SK-N-SH (cell line): ENCODE data around the gene AMMECR1. TPM values are rescaled to one million over a fixed set of nuclear protein-coding genes. Genes with fewer than 3 reads are reported as not detected.

Experiments used
- CTCF ChIA-PET: fragments of 300-600, 350-600 bp; formaldehyde crosslinking; extraction: SDS; loops from one replicate; lab custom pipeline; 2021; lab: Yijun Ruan, JAX
- POLR2A ChIA-PET: fragments of 350-600 bp; sonication (Branson Sonifier 250); formaldehyde crosslinking; extraction: SDS; loops from one replicate; lab custom pipeline; 2020; ENCODE audit warnings: antibody characterized with exemption, inconsistent platforms; lab: Yijun Ruan, JAX
- DNase-seq: peaks from one replicate; pipeline ENCODE4 v3.0.0; 2012
- H2AFZ ChIP-seq: fragments of 200-600 bp; sonication (generic); 2 replicates; pipeline ENCODE4 v1.8.1; 2016; ENCODE audit warnings: antibody characterized with exemption, mild to moderate bottlenecking, low read depth
- H3F3A ChIP-seq: fragments of 200-600 bp; sonication (generic); replicated peaks from 2 replicates; pipeline ENCODE3; 2016; ENCODE audit warnings: antibody characterized with exemption, mild to moderate bottlenecking; ENCODE audit not compliant: insufficient read depth
- H3K27ac ChIP-seq, 2 experiments: fragments of 200-500 bp in 1 of 2; fragments of 200-600 bp in 1 of 2; sonication (Bioruptor generic) in 1 of 2; sonication (generic), shearing (Covaris generic) in 1 of 2; 2 replicates each; pipeline versions ENCODE4 v1.5.1 to v1.6.1; 2014 to 2016; ENCODE audit warnings: low read depth in 2 of 2, inconsistent platforms in 1 of 2, low read length in 1 of 2, mild to moderate bottlenecking in 1 of 2, mixed read lengths in 1 of 2
- H3K27me3 ChIP-seq: fragments of 200-600 bp; sonication (generic), shearing (Covaris generic); 2 replicates; pipeline ENCODE4 v1.6.1; 2016; ENCODE audit warnings: mixed run types; ENCODE audit not compliant: insufficient read depth
- H3K36me3 ChIP-seq, 2 experiments: fragments of 200-500 bp in 1 of 2; fragments of 200-600 bp in 1 of 2; sonication (Bioruptor generic) in 1 of 2; sonication (generic) in 1 of 2; replicated peaks in 1 of 2; 2 replicates each; pipeline versions ENCODE3 to v1.5.1; 2014 to 2016; ENCODE audit warnings: low read length in 1 of 2, mild to moderate bottlenecking in 1 of 2; ENCODE audit not compliant: insufficient read depth in 2 of 2, control insufficient read depth in 1 of 2
- H3K4me1 ChIP-seq, 2 experiments: fragments of 200-500 bp in 1 of 2; fragments of 200-600 bp in 1 of 2; sonication (Bioruptor generic) in 1 of 2; sonication (generic), shearing (Covaris generic) in 1 of 2; 2 replicates each; pipeline versions ENCODE4 v1.5.1 to v1.6.1; 2014 to 2016; ENCODE audit warnings: low read depth in 1 of 2, low read length in 1 of 2, mixed run types in 1 of 2; ENCODE audit not compliant: insufficient read depth in 2 of 2, control insufficient read depth in 1 of 2
- H3K4me2 ChIP-seq: fragments of 200-600 bp; sonication (generic), shearing (Covaris generic); 2 replicates; pipeline ENCODE4 v1.6.1; 2017; ENCODE audit warnings: mixed run types
- H3K4me3 ChIP-seq, 2 experiments: fragments of 200-500 bp in 1 of 2; fragments of 200-600 bp in 1 of 2; sonication (Bioruptor generic) in 1 of 2; sonication (generic), shearing (Covaris generic) in 1 of 2; 2 replicates each; pipeline versions ENCODE4 v1.5.1 to v1.8.1; 2014 to 2016; ENCODE audit warnings: low read depth in 2 of 2, inconsistent platforms in 1 of 2, low read length in 1 of 2, mild to moderate bottlenecking in 1 of 2, mixed read lengths in 1 of 2, moderate library complexity in 1 of 2
- H3K79me2 ChIP-seq: fragments of 200-600 bp; sonication (generic); 2 replicates; pipeline ENCODE4 v1.8.1; 2017; ENCODE audit warnings: mild to moderate bottlenecking; ENCODE audit not compliant: insufficient read depth
- H3K9ac ChIP-seq: fragments of 200-600 bp; sonication (generic); 2 replicates; pipeline ENCODE4 v1.6.1; 2017; ENCODE audit warnings: mixed run types
- H3K9me2 ChIP-seq: fragments of 200-600 bp; sonication (generic); 2 replicates; pipeline ENCODE4 v1.6.1; 2017; ENCODE audit warnings: mixed run types
- H3K9me3 ChIP-seq: fragments of 200-600 bp; sonication (generic); 2 replicates; pipeline ENCODE4 v1.6.1; 2017; ENCODE audit warnings: mixed run types, mild to moderate bottlenecking, moderate library complexity
- H4K20me1 ChIP-seq: fragments of 200-600 bp; sonication (generic); 2 replicates; pipeline ENCODE4 v1.6.1; 2017; ENCODE audit warnings: mild to moderate bottlenecking, mixed run types; ENCODE audit not compliant: insufficient read depth
- CHD2 ChIP-seq: fragments of 150-350 bp; IDR thresholded peaks from 2 replicates; pipeline ENCODE4 v1.6.1; 2018; ENCODE audit warnings: low read length; ENCODE audit not compliant: partially characterized antibody
- CTCF ChIP-seq: fragments of 200-600 bp; sonication (generic); IDR thresholded peaks from 2 replicates; pipeline ENCODE4 v1.6.1; 2017; ENCODE audit warnings: antibody characterized with exemption, mild to moderate bottlenecking, moderate library complexity
- ELF1 ChIP-seq: IDR thresholded peaks from 2 replicates; pipeline ENCODE4 v1.4.0; 2012
- EZH2phosphoT487 ChIP-seq: fragments of 200-600 bp; sonication (generic); IDR thresholded peaks from 2 replicates; pipeline ENCODE4 v1.6.1; 2017; ENCODE audit warnings: low read depth, mixed run types, mild to moderate bottlenecking, antibody characterized with exemption, moderate library complexity, borderline replicate concordance
- MEF2A ChIP-seq: IDR thresholded peaks from 2 replicates; pipeline ENCODE4 v1.4.0; 2012; ENCODE audit warnings: low read depth, borderline replicate concordance
- MXI1 ChIP-seq: IDR thresholded peaks from 2 replicates; pipeline ENCODE4 v1.6.1; 2012; ENCODE audit warnings: mild to moderate bottlenecking, low read depth, low read length, improper control_type of control experiment
- PBX3 ChIP-seq: IDR thresholded peaks from 2 replicates; pipeline ENCODE4; 2012
- POLR2AphosphoS5 ChIP-seq: IDR thresholded peaks from 2 replicates; pipeline ENCODE4 v1.6.1; 2012; ENCODE audit warnings: low read depth, low read length
- RAD21 ChIP-seq: IDR thresholded peaks from 2 replicates; pipeline ENCODE4 v1.6.1; 2012; ENCODE audit warnings: mild to moderate bottlenecking, low read length
- RCOR1 ChIP-seq: fragments of 150-350 bp; IDR thresholded peaks from 2 replicates; pipeline ENCODE4 v1.6.1; 2017; ENCODE audit warnings: antibody characterized with exemption, low read length
- SIN3A ChIP-seq: IDR thresholded peaks from 2 replicates; pipeline ENCODE4 v1.6.1; 2012; ENCODE audit warnings: low read depth, mild to moderate bottlenecking, low read length, moderate library complexity, borderline replicate concordance
- SMC3 ChIP-seq: IDR thresholded peaks from 2 replicates; pipeline ENCODE4 v1.6.1; 2012; ENCODE audit warnings: low read depth, low read length, improper control_type of control experiment
- TAF1 ChIP-seq: IDR thresholded peaks from 2 replicates; pipeline ENCODE4 v1.6.1; 2012; ENCODE audit warnings: low read depth, mild to moderate bottlenecking, low read length, moderate library complexity, borderline replicate concordance
- USF1 ChIP-seq: IDR thresholded peaks from 2 replicates; pipeline ENCODE4 v1.4.0; 2012; ENCODE audit warnings: low read depth, borderline replicate concordance
- ZBTB33 ChIP-seq: IDR thresholded peaks from 2 replicates; pipeline ENCODE4 v1.4.0; 2012; ENCODE audit warnings: low read depth, borderline replicate concordance
- WGBS: methylation state at CpG from one replicate; pipeline ENCODE4 v1.1.6; 2017; ENCODE audit warnings: low lambda C conversion rate; 5-methylcytosine and 5-hydroxymethylcytosine counted together
- polyA plus RNA-seq, 3 experiments: library from polyadenylated mRNA; depleted of rRNA; stranded (reverse); fragments of >200 nt; gene quantifications; 2 replicates each; pipeline ENCODE4 v1.2.3, GENCODE V29; 2012

AMMECR1 gene
- polyA plus RNA-seq, 1 of the 3 experiments (the other 2 are of a cell fraction) = 1.3 TPM

- WGBS = 55% methylated on average over 3 of the region's 3 CpGs
These were observed 147.9 kb downstream of the AMMECR1 start for GRCh38 chrX:110170029-110170428.

More at GRCh38 chrX:110170029-110170428, 147.9 kb downstream of the AMMECR1 start:
- H3K79me2 ChIP-seq = no peaks in the 10 kb centered on the region
- H3K27ac ChIP-seq = no peak overlapping the region
- H2AFZ ChIP-seq = no peak overlapping the region
- H3K4me2 ChIP-seq = no peak overlapping the region
- no peak overlapping the region for H3K9ac ChIP-seq
- POLR2A ChIA-PET = no interaction called here
- DNase-seq = no peak
- no peaks in the 10 kb centered on the region for H3K9me3 ChIP-seq
- CTCF ChIA-PET = interaction anchor here (0.7 to 19.4 kb wide), 3 partner anchors 10 to 244 kb away, joined by 3 to 315 read pairs (median 6); no protein-coding TSS in a partner anchor
- H4K20me1 ChIP-seq = no peaks in the 10 kb centered on the region
- no peaks in the 10 kb centered on the region for H3K27me3 ChIP-seq
- no peaks in the 10 kb centered on the region for H3F3A ChIP-seq
- no peaks in the 10 kb centered on the region; a peak in 1 of 4 replicates for H3K4me1 ChIP-seq
- no peaks in the 10 kb centered on the region for H3K36me3 ChIP-seq
- H3K4me3 ChIP-seq = no peak overlapping the region
- TF ChIP-seq CTCF (no peak), SIN3A (no peak), PBX3 (no peak), USF1 (no peak), MXI1 (no peak), RCOR1 (no peak), ZBTB33 (no peak), SMC3 (no peak), RAD21 (no peak), TAF1 (no peak), EZH2phosphoT487 (no peak), ELF1 (no peak), MEF2A (no peak), POLR2AphosphoS5 (no peak), CHD2 (no peak)
- no peaks in the 10 kb centered on the region for H3K9me2 ChIP-seq
